ELR (cell line): Measurements from ENCODE around the gene PCDHA10.
A peak's percentile ranks its signal among the peaks of the same experiment; 100 is the strongest.
"Not testable (repeated sequence)": the region's sequence is repeated elsewhere in the genome, so short reads cannot be mapped to it uniquely, and the experiment has no call there.

Experiments
- DNase-seq: peaks from one replicate; pipeline ENCODE4 v3.0.0-alpha.2; 2015; ENCODE audit warnings: low read depth

The PCDHA10 gene

DNA sequence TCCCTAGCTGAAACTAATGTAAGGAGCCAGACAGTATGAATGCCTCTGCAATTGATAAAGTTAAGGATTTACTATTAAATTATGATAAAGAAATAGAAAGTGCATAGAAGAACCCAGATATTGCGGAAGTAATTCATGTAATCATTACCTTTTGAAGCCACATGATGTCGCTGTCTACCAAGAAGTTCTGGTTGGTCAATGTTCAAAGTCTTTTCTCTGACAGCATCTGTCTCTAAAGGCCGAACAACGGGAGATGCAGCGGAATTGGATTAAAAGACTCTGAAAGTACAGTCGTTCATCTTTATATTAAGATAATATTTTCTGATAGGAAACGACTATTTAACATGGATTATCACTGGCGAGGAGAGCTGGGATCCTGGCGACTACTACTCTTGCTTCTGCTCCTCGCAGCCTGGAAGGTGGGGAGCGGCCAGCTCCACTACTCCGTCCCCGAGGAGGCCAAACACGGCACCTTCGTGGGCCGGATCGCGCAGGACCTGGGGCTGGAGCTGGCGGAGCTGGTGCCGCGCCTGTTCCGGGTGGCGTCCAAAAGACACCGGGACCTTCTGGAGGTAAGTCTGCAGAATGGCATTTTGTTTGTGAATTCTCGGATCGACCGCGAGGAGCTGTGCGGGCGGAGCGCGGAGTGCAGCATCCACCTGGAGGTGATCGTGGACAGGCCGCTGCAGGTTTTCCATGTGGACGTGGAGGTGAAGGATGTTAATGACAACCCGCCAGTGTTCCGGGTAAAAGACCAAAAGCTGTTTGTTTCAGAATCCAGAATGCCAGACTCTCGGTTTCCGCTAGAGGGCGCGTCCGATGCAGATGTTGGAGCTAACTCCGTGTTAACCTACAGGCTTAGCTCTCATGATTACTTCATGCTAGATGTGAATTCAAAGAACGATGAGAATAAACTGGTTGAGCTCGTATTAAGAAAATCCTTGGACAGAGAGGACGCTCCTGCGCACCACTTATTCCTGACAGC, 14.4 kb upstream of the PCDHA10 start, which contains the start of gene PCDHA8:
Gene PCDHA8, plus strand, starts transcription at position 210 of the 985 bp plus-strand sequence. Its CDS starts 135 bp downstream, at position 345.
- DNase-seq = peak; percentile 19

DNA sequence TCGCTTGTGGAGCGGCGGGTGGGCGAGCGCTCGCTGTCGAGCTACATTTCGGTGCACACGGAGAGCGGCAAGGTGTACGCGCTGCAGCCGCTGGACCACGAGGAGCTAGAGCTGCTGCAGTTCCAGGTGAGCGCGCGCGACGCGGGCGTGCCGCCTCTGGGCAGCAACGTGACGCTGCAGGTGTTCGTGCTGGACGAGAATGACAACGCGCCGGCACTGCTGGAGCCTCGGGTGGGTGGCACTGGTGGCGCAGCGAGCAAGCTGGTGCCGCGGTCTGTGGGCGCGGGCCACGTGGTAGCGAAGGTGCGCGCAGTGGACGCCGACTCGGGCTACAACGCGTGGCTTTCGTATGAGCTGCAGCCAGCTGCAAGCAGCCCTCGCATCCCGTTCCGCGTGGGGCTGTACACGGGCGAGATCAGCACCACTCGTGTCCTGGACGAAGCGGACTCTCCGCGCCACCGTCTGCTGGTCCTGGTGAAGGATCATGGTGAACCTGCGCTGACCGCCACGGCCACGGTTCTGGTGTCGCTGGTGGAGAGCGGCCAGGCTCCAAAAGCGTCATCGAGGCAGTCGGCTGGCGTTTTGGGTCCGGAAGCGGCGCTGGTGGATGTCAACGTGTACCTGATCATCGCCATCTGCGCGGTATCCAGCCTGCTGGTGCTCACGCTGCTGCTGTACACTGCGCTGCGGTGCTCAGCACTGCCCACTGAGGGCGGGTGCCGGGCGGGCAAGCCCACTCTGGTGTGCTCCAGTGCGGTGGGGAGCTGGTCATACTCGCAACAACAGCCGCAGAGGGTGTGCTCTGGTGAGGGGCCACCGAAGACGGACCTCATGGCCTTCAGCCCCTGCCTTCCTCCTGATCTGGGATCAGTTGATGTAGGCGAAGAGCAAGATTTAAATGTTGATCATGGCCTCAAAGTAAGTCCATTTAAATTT, 12.6 kb upstream of the PCDHA10 start:
- no peak for DNase-seq

DNA sequence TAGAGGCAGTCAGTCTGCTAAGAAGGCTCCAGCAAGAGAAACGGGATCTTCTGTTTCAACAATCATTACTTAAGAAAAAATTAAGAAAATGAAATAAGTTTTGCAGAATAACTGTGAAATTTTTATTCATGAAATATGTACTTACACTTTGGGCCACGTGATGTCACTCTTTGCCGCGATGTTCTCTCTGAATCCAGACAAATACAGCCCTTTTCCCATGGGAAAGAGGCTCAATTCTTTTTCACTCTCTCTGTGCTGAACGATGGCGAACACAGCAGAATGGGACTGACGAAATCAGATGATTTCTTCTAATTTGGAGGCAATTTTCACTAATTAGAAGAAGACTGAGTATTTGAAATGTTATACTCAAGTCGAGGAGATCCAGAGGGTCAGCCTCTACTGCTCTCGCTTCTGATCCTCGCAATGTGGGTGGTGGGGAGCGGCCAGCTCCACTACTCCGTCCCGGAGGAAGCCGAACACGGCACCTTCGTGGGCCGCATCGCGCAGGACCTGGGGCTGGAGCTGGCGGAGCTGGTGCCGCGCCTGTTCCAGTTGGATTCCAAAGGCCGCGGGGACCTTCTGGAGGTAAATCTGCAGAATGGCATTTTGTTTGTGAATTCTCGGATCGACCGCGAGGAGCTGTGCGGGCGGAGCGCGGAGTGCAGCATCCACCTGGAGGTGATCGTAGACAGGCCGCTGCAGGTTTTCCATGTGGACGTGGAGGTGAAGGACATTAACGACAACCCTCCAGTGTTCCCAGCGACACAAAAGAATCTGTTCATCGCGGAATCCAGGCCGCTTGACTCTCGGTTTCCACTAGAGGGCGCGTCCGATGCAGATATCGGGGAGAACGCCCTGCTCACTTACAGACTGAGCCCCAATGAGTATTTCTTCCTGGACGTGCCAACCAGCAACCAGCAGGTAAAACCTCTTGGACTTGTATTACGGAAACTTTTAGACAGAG, 7.3 kb upstream of the PCDHA10 start, which contains the start of gene PCDHA9:
Gene PCDHA9, plus strand, starts transcription at position 244 of the 964 bp plus-strand sequence. Its CDS starts 114 bp downstream, at position 358.
- not testable (repeated sequence) for DNase-seq

GRCh38 chr5:140849831-140850634, 5.7 kb upstream of the PCDHA10 start:
- not testable (repeated sequence) for DNase-seq

DNA sequence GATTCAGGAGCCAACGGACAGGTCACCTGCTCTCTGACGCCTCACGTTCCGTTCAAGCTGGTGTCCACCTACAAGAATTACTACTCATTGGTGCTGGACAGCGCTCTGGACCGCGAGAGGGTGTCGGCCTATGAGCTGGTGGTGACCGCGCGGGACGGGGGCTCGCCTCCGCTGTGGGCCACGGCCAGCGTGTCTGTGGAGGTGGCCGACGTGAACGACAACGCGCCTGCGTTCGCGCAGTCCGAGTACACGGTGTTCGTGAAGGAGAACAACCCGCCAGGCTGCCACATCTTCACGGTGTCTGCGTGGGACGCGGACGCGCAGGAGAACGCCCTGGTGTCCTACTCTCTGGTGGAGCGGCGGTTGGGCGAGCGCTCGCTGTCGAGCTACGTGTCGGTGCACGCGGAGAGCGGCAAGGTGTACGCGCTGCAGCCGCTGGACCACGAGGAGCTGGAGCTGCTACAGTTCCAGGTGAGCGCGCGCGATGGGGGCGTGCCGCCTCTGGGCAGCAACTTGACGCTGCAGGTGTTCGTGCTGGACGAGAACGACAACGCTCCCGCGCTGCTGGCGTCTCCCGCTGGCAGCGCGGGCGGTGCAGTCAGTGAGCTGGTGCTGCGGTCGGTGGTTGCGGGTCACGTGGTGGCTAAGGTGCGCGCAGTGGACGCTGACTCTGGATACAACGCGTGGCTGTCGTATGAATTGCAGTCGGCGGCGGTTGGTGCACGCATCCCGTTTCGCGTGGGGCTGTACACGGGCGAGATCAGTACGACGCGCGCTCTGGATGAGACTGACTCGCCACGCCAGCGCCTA, 1.7 kb downstream of the PCDHA10 start:
- DNase-seq = no peak

DNA sequence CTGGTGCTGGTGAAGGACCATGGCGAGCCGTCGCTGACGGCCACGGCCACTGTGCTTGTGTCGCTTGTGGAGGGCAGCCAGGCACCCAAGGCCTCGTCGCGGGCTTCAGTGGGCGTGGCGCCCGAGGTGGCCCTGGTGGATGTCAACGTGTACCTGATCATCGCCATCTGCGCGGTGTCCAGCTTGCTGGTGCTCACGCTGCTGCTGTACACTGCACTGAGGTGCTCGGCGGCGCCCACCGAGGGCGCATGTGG, 2.2 kb downstream of the PCDHA10 start:
- no peak for DNase-seq

DNA sequence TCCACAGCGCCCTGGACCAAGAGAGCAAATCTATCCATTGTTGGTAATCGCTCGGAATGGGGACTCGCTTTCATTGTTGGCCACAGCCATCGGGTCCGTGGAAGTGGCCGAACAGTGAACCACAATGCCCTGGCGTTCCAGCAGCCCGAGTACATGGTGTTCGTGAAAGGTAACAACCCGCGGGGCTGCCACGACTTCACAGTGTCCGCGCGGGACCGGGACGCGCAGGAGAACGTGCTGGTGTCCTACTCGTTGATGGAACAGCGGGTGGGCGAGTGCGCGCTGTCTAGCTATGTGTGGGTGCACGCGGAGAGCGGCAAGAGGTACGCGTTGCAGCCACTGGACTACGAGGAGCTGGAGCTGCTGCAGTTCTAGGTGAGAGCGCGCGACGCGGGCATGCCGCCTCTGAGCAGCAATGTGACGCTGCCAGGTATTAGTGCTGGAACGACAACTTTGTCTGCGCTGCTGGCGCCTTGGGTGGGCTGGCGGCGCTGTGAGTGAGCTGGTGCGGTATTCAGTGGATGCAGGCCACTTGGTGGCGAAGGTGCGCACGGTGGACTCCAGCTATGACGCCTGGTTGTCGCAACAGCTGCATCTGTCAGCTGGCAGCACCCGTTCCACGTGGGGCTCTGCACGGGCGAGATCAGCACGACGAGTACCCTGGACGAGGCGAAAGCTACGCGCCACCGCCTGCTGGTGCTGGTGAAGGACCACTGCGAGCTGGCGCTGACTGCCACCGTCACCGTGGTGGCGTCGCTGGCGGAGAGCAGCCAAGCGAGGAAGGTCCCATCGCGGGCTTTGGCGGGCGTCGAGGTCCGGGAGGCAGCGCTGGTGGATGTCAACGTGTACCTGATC, 7.0 kb downstream of the PCDHA10 start:
- DNase-seq = no peak

DNA sequence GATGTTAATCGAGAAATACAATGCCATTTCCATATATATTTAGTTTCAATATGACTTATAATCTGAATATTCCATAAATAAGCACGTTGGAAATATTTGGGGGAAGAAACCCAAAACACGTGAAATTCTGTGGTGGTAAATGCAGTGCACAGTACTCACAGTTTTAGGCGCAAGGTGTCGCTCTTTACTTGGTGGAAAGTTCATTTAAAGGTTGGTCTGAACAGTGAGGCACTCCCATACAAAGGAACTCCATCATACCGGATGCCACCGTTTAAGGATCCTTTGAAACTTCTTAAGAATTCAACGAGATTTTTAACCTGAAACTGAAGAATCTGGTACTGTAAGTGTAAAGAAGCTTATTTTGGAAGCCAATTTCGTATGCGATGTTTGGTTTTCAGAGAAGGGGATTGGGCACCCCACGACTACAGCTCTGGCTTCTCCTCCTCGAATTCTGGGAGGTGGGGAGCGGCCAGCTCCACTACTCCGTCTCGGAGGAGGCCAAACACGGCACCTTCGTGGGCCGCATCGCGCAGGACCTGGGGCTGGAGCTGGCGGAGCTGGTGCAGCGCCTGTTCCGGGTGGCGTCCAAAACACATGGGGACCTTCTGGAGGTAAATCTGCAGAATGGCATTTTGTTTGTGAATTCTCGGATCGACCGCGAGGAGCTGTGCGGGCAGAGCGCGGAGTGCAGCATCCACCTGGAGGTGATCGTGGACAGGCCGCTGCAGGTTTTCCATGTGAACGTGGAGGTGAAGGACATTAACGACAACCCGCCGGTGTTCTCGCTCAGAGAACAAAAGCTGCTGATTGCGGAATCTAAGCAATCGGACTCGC, 13.2 kb downstream of the PCDHA10 start, which contains the start of gene PCDHA11:
Gene PCDHA11, plus strand, starts transcription at position 237 of the 834 bp plus-strand sequence. Its CDS starts 147 bp downstream, at position 384.
- DNase-seq = peak; percentile 14

- no peak for DNase-seq
Observed at GRCh38 chr5:140869555-140869886, 13.8 kb downstream of the PCDHA10 start.

- DNase-seq = no peak
Observed at GRCh38 chr5:140870221-140871201, 14.8 kb downstream of the PCDHA10 start.

GRCh38 chr5:140875085-140876065, 19.7 kb downstream of the PCDHA10 start, which contains the start of gene PCDHA12:
Gene PCDHA12, plus strand, starts transcription at chr5:140875308. Its CDS starts 165 bp downstream, at chr5:140875473.
- no peak for DNase-seq

DNA sequence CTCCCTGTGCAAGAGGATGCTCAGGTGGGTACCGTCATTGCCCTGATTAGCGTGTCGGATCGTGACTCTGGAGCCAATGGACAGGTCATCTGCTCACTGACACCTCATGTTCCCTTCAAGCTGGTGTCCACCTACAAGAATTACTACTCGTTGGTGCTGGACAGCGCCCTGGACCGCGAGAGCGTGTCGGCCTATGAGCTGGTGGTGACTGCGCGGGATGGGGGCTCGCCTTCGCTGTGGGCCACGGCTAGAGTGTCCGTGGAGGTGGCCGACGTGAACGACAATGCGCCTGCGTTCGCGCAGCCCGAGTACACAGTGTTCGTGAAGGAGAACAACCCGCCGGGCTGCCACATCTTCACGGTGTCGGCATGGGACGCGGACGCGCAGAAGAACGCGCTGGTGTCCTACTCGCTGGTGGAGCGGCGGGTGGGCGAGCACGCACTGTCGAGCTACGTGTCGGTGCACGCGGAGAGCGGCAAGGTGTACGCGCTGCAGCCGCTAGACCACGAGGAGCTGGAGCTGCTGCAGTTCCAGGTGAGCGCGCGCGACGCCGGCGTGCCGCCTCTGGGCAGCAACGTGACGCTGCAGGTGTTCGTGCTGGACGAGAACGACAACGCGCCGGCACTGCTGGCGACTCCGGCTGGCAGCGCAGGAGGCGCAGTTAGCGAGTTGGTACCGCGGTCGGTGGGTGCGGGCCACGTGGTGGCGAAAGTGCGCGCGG, 21.0 kb downstream of the PCDHA10 start:
- not testable (repeated sequence) for DNase-seq

DNA sequence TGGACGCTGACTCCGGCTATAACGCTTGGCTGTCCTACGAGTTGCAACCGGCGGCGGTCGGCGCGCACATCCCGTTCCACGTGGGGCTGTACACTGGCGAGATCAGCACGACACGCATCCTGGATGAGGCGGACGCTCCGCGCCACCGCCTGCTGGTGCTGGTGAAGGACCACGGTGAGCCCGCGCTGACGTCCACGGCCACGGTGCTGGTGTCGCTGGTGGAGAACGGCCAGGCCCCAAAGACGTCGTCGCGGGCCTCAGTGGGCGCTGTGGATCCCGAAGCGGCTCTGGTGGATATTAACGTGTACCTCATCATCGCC, 21.5 kb downstream of the PCDHA10 start:
- no peak for DNase-seq

GRCh38 chr5:140881889-140882590, 26.3 kb downstream of the PCDHA10 start, which contains the start of gene PCDHA13:
Gene PCDHA13, plus strand, starts transcription at chr5:140882124. Its CDS starts 145 bp downstream, at chr5:140882269.
- DNase-seq = no peak
